Measurements from ENCODE around the gene RNF183. TPM values are rescaled to one million over a fixed set of nuclear protein-coding genes. Genes with fewer than 3 reads are reported as not detected.

The RNF183 gene
- total RNA-seq, 1 donor from 2014 or later, result not detected

GRCh38 chr9:113328045-113328782, 25.0 kb upstream of the RNF183 start:
- H3K4me3 Mint-ChIP-seq (ENCODE audit: unreplicated experiment), result no peak overlapping the region
- TF ChIP-seq, protein P1, sequence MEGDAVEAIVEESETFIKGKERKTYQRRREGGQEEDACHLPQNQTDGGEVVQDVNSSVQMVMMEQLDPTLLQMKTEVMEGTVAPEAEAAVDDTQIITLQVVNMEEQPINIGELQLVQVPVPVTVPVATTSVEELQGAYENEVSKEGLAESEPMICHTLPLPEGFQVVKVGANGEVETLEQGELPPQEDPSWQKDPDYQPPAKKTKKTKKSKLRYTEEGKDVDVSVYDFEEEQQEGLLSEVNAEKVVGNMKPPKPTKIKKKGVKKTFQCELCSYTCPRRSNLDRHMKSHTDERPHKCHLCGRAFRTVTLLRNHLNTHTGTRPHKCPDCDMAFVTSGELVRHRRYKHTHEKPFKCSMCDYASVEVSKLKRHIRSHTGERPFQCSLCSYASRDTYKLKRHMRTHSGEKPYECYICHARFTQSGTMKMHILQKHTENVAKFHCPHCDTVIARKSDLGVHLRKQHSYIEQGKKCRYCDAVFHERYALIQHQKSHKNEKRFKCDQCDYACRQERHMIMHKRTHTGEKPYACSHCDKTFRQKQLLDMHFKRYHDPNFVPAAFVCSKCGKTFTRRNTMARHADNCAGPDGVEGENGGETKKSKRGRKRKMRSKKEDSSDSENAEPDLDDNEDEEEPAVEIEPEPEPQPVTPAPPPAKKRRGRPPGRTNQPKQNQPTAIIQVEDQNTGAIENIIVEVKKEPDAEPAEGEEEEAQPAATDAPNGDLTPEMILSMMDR (IDR thresholded peaks at IDR 0.05; ENCODE audit: insufficient read depth, low read depth, low read length), result no peak
- TF ChIP-seq EZH2 (IDR thresholded peaks at IDR 0.05; ENCODE audit: insufficient read depth, low read length), result no peak
- H3K36me3 Mint-ChIP-seq (ENCODE audit: low read depth, unreplicated experiment), result no peaks in the 10 kb centered on the region

DNA sequence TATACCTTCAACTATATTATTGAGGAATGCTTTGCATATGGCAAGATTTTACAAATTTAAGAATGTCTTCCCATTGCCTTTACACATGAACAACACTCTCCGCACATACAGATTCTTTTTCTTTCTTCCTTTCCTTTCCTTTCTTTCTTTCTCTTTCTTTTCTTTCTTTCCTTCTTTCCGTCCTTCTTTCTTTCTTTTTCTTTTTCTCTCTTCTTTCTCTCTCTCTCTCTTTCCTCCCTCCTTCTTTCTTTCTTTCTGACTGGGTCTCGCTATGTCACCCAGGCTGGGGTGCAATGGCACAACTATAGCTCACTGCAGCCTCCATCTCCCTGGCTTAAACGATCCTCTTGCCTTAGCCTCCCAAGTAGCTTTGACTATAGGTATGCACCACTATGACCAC, 23.1 kb upstream of the RNF183 start:
- no peaks in the 10 kb centered on the region for H3K36me3 ChIP-seq (ENCODE audit: insufficient read depth, low read length)
- no peak overlapping the region for H3K27ac Mint-ChIP-seq (ENCODE audit: unreplicated experiment)
- no peak overlapping the region for H3K27ac ChIP-seq (ENCODE audit: low read depth, low read length)
- no peak overlapping the region for H3K4me2 ChIP-seq (ENCODE audit: low read length)
- H3K36me3 Mint-ChIP-seq (ENCODE audit: low read depth, unreplicated experiment), result peaks cover 3% of the 10 kb centered on the region
- H3K79me2 ChIP-seq (ENCODE audit: insufficient read depth, low read length), result no peaks in the 10 kb centered on the region
- H3K4me3 Mint-ChIP-seq (ENCODE audit: unreplicated experiment), result no peak overlapping the region
- no peaks in the 10 kb centered on the region for H3K27me3 ChIP-seq (ENCODE audit: insufficient read depth, low read length)
- no peak for TF ChIP-seq EZH2 (IDR thresholded peaks at IDR 0.05; ENCODE audit: insufficient read depth, low read length)
- TF ChIP-seq, protein P1 (IDR thresholded peaks at IDR 0.05; ENCODE audit: insufficient read depth, low read depth, low read length), result no peak
- peaks cover 4% of the 10 kb centered on the region for H3K27me3 Mint-ChIP-seq (ENCODE audit: low read depth, unreplicated experiment)
- H4K20me1 ChIP-seq (ENCODE audit: insufficient read depth, low read length), result no peaks in the 10 kb centered on the region
- no peaks in the 10 kb centered on the region for H3K4me1 Mint-ChIP-seq (ENCODE audit: low read depth, unreplicated experiment)
- no peaks in the 10 kb centered on the region for H3K9me3 Mint-ChIP-seq (ENCODE audit: unreplicated experiment)
- no peak overlapping the region for H3K9ac ChIP-seq (ENCODE audit: low read length)
- no peaks in the 10 kb centered on the region for H3K4me1 ChIP-seq (ENCODE audit: insufficient read depth, low read length)
- no peak overlapping the region for H3K4me3 ChIP-seq (ENCODE audit: insufficient read depth, low read depth, low read length)
- no peak for DNase-seq (ENCODE audit: low read depth)
- no peak for FAIRE-seq
- no peak overlapping the region for H2AFZ ChIP-seq (ENCODE audit: low read depth, low read length)
- H3K9me3 ChIP-seq (ENCODE audit: insufficient read depth, low read depth, low read length), result no peaks in the 10 kb centered on the region

More at GRCh38 chr9:113328045-113328782, 25.0 kb upstream of the RNF183 start:
- no peak overlapping the region for H3K9ac ChIP-seq (ENCODE audit: low read length)
- H3K27me3 Mint-ChIP-seq (ENCODE audit: low read depth, unreplicated experiment), result peaks cover 2% of the 10 kb centered on the region
- no peak overlapping the region for H2AFZ ChIP-seq (ENCODE audit: low read depth, low read length)
- H4K20me1 ChIP-seq (ENCODE audit: insufficient read depth, low read length), result no peaks in the 10 kb centered on the region
- no peaks in the 10 kb centered on the region for H3K9me3 Mint-ChIP-seq (ENCODE audit: unreplicated experiment)
- no peak overlapping the region for H3K4me2 ChIP-seq (ENCODE audit: low read length)
- no peaks in the 10 kb centered on the region for H3K4me1 ChIP-seq (ENCODE audit: insufficient read depth, low read length)
- H3K27ac ChIP-seq (ENCODE audit: low read depth, low read length), result no peak overlapping the region
- H3K4me3 ChIP-seq (ENCODE audit: insufficient read depth, low read depth, low read length), result no peak overlapping the region
- no peaks in the 10 kb centered on the region for H3K36me3 ChIP-seq (ENCODE audit: insufficient read depth, low read length)
- H3K27ac Mint-ChIP-seq (ENCODE audit: unreplicated experiment), result no peak overlapping the region
- H3K4me1 Mint-ChIP-seq (ENCODE audit: low read depth, unreplicated experiment), result no peaks in the 10 kb centered on the region
- no peaks in the 10 kb centered on the region for H3K27me3 ChIP-seq (ENCODE audit: insufficient read depth, low read length)
- H3K9me3 ChIP-seq (ENCODE audit: insufficient read depth, low read depth, low read length), result no peaks in the 10 kb centered on the region
- no peak for DNase-seq (ENCODE audit: low read depth)
- FAIRE-seq, result no peak
- H3K79me2 ChIP-seq (ENCODE audit: insufficient read depth, low read length), result no peaks in the 10 kb centered on the region

GRCh38 chr9:113322671-113323070, 19.5 kb upstream of the RNF183 start:
- Histone ChIP-seq H3K27me3 (ENCODE audit: insufficient read depth, low read length) (no peaks in the 10 kb centered on the region), H3K79me2 (ENCODE audit: insufficient read depth, low read length) (no peaks in the 10 kb centered on the region), H3K27ac (ENCODE audit: low read depth, low read length) (no peak overlapping the region), H2AFZ (ENCODE audit: low read depth, low read length) (no peak overlapping the region), H3K4me2 (ENCODE audit: low read length) (no peak overlapping the region), H3K4me1 (ENCODE audit: insufficient read depth, low read length) (no peaks in the 10 kb centered on the region), H3K9me3 (ENCODE audit: insufficient read depth, low read depth, low read length) (no peaks in the 10 kb centered on the region), H3K9ac (ENCODE audit: low read length) (no peak overlapping the region), H3K36me3 (ENCODE audit: insufficient read depth, low read length) (no peaks in the 10 kb centered on the region), H3K4me3 (ENCODE audit: insufficient read depth, low read depth, low read length) (no peak overlapping the region), H4K20me1 (ENCODE audit: insufficient read depth, low read length) (no peaks in the 10 kb centered on the region)
- Mint-ChIP-seq H3K4me3 (ENCODE audit: unreplicated experiment) (no peak overlapping the region), H3K36me3 (ENCODE audit: low read depth, unreplicated experiment) (peaks cover 4% of the 10 kb centered on the region), H3K9me3 (ENCODE audit: unreplicated experiment) (peaks cover 6% of the 10 kb centered on the region), H3K27me3 (ENCODE audit: low read depth, unreplicated experiment) (peaks cover 7% of the 10 kb centered on the region), H3K27ac (ENCODE audit: unreplicated experiment) (no peak overlapping the region), H3K4me1 (ENCODE audit: low read depth, unreplicated experiment) (no peaks in the 10 kb centered on the region)
- FAIRE-seq, result no peak
- TF ChIP-seq EZH2 (IDR thresholded peaks at IDR 0.05; ENCODE audit: insufficient read depth, low read length), result no peak
- TF ChIP-seq, protein P1 (IDR thresholded peaks at IDR 0.05; ENCODE audit: insufficient read depth, low read depth, low read length), result no peak
- no peak for DNase-seq (ENCODE audit: low read depth)

All from astrocyte (in vitro differentiated cells and primary cell).